ENCODE data around the gene ENOX2. TPM values are rescaled to one million over a fixed set of nuclear protein-coding genes. Genes with fewer than 3 reads are reported as not detected.

Gene ENOX2
- total and polyA plus RNA-seq, 4 donors = 9.0 to 39.6 (median 22.7) TPM

GRCh38 chrX:130625386-130625785 lies 277.6 kb downstream of the ENOX2 start:
- DNase-seq (no peak), ATAC-seq (ENCODE audit: low FRiP score) (no peak)
- Histone ChIP-seq H3K4me1 (ENCODE audit: control insufficient read depth in 1 of 2, insufficient read depth in 2 of 2, low read length in 2 of 2) (no peaks in the 10 kb centered on the region), H3K9me3 (ENCODE audit: control insufficient read depth, low read length) (no peaks in the 10 kb centered on the region), H3K27ac (ENCODE audit: low read depth in 1 of 2, low read length in 2 of 2) (no peak overlapping the region), H3K27me3 (ENCODE audit: control insufficient read depth in 1 of 2, insufficient read depth in 2 of 2, low read length in 1 of 2) (no peaks in the 10 kb centered on the region), H3K36me3 (ENCODE audit: control insufficient read depth in 1 of 2, insufficient read depth in 2 of 2, low read length in 1 of 2) (no peaks in the 10 kb centered on the region), H3K4me3 (ENCODE audit: low read length in 2 of 2) (no peak overlapping the region)
- intact Hi-C loops (cut with DNase I) = no loop called here
- 37 to 56% methylated on average over 6 of the region's 6 CpGs for WGBS, 2 donors

- Histone ChIP-seq H3K36me3 (ENCODE audit: control insufficient read depth in 1 of 2, insufficient read depth in 2 of 2, low read length in 1 of 2) (no peaks in the 10 kb centered on the region), H3K27me3 (ENCODE audit: control insufficient read depth in 1 of 2, insufficient read depth in 2 of 2, low read length in 1 of 2) (no peaks in the 10 kb centered on the region), H3K4me1 (ENCODE audit: control insufficient read depth in 1 of 2, insufficient read depth in 2 of 2, low read length in 2 of 2) (no peaks in the 10 kb centered on the region), H3K4me3 (ENCODE audit: low read length in 2 of 2) (no peak overlapping the region), H3K9me3 (ENCODE audit: control insufficient read depth, low read length) (no peaks in the 10 kb centered on the region), H3K27ac (ENCODE audit: low read depth in 1 of 2, low read length in 2 of 2) (no peak overlapping the region)
- DNase-seq (no peak), ATAC-seq (ENCODE audit: low FRiP score) (no peak)
- 70 to 87% methylated on average over 4 of the region's 4 CpGs for WGBS, 2 donors
- intact Hi-C loops (cut with DNase I) = no loop called here
These were observed 279.5 kb downstream of the ENOX2 start for GRCh38 chrX:130623518-130623917.

GRCh38 chrX:130615941-130616340 lies 287.1 kb downstream of the ENOX2 start:
- Histone ChIP-seq H3K9me3 (ENCODE audit: control insufficient read depth, low read length) (no peaks in the 10 kb centered on the region), H3K4me1 (ENCODE audit: control insufficient read depth in 1 of 2, insufficient read depth in 2 of 2, low read length in 2 of 2) (no peaks in the 10 kb centered on the region), H3K27ac (ENCODE audit: low read depth in 1 of 2, low read length in 2 of 2) (no peak overlapping the region), H3K36me3 (ENCODE audit: control insufficient read depth in 1 of 2, insufficient read depth in 2 of 2, low read length in 1 of 2) (no peaks in the 10 kb centered on the region), H3K27me3 (ENCODE audit: control insufficient read depth in 1 of 2, insufficient read depth in 2 of 2, low read length in 1 of 2) (no peaks in the 10 kb centered on the region), H3K4me3 (ENCODE audit: low read length in 2 of 2) (no peak overlapping the region)
- ATAC-seq (ENCODE audit: low FRiP score) (no peak), DNase-seq (no peak)
- 84 to 96% methylated on average over 3 of the region's 3 CpGs for WGBS, 2 donors
- intact Hi-C loops (cut with DNase I) = no loop called here

- Histone ChIP-seq H3K4me3 (ENCODE audit: low read length in 2 of 2) (no peak overlapping the region), H3K36me3 (ENCODE audit: control insufficient read depth in 1 of 2, insufficient read depth in 2 of 2, low read length in 1 of 2) (no peaks in the 10 kb centered on the region), H3K9me3 (ENCODE audit: control insufficient read depth, low read length) (no peaks in the 10 kb centered on the region), H3K4me1 (ENCODE audit: control insufficient read depth in 1 of 2, insufficient read depth in 2 of 2, low read length in 2 of 2) (no peaks in the 10 kb centered on the region), H3K27ac (ENCODE audit: low read depth in 1 of 2, low read length in 2 of 2) (no peak overlapping the region), H3K27me3 (ENCODE audit: control insufficient read depth in 1 of 2, insufficient read depth in 2 of 2, low read length in 1 of 2) (no peaks in the 10 kb centered on the region)
- no peak for ATAC-seq (ENCODE audit: low FRiP score)
- intact Hi-C loops (cut with DNase I) = no loop called here
- 64 to 81% methylated on average over 4 of the region's 4 CpGs for WGBS, 2 donors
- no peak for DNase-seq
These were observed 295.6 kb downstream of the ENOX2 start for GRCh38 chrX:130607431-130607830.

- intact Hi-C loops (cut with DNase I) = no loop called here
- Histone ChIP-seq H3K9me3 (ENCODE audit: control insufficient read depth, low read length) (no peaks in the 10 kb centered on the region), H3K36me3 (ENCODE audit: control insufficient read depth in 1 of 2, insufficient read depth in 2 of 2, low read length in 1 of 2) (no peaks in the 10 kb centered on the region), H3K27ac (ENCODE audit: low read depth in 1 of 2, low read length in 2 of 2) (no peak overlapping the region), H3K4me1 (ENCODE audit: control insufficient read depth in 1 of 2, insufficient read depth in 2 of 2, low read length in 2 of 2) (no peaks in the 10 kb centered on the region), H3K4me3 (ENCODE audit: low read length in 2 of 2) (no peak overlapping the region), H3K27me3 (ENCODE audit: control insufficient read depth in 1 of 2, insufficient read depth in 2 of 2, low read length in 1 of 2) (no peaks in the 10 kb centered on the region)
- DNase-seq (no peak), ATAC-seq (ENCODE audit: low FRiP score) (no peak)
- 60 to 78% methylated on average over 4 of the region's 4 CpGs for WGBS, 2 donors
These were observed 296.6 kb downstream of the ENOX2 start for GRCh38 chrX:130606425-130606824.

GRCh38 chrX:130604882-130605281 lies 298.1 kb downstream of the ENOX2 start:
- Histone ChIP-seq H3K4me1 (ENCODE audit: control insufficient read depth in 1 of 2, insufficient read depth in 2 of 2, low read length in 2 of 2) (no peaks in the 10 kb centered on the region), H3K4me3 (ENCODE audit: low read length in 2 of 2) (no peak overlapping the region), H3K36me3 (ENCODE audit: control insufficient read depth in 1 of 2, insufficient read depth in 2 of 2, low read length in 1 of 2) (no peaks in the 10 kb centered on the region), H3K27me3 (ENCODE audit: control insufficient read depth in 1 of 2, insufficient read depth in 2 of 2, low read length in 1 of 2) (no peaks in the 10 kb centered on the region), H3K9me3 (ENCODE audit: control insufficient read depth, low read length) (no peaks in the 10 kb centered on the region), H3K27ac (ENCODE audit: low read depth in 1 of 2, low read length in 2 of 2) (no peak overlapping the region)
- ATAC-seq (ENCODE audit: low FRiP score) (no peak), DNase-seq (no peak)
- 50 to 65% methylated on average over 3 of the region's 3 CpGs for WGBS, 2 donors
- intact Hi-C loops (cut with DNase I) = no loop called here

GRCh38 chrX:130594453-130594916 lies 308.5 kb downstream of the ENOX2 start:
- ATAC-seq (ENCODE audit: low FRiP score) (no peak), DNase-seq (no peak)
- no peaks in the 10 kb centered on the region for H3K9me3 ChIP-seq (ENCODE audit: control insufficient read depth, low read length)
- no peaks in the 10 kb centered on the region for H3K36me3 ChIP-seq (ENCODE audit: control insufficient read depth in 1 of 2, insufficient read depth in 2 of 2, low read length in 1 of 2)
- intact Hi-C loops (cut with DNase I) = no loop called here
- H3K4me1 ChIP-seq (ENCODE audit: control insufficient read depth in 1 of 2, insufficient read depth in 2 of 2, low read length in 2 of 2) = no peaks in the 10 kb centered on the region
- H3K27me3 ChIP-seq (ENCODE audit: control insufficient read depth in 1 of 2, insufficient read depth in 2 of 2, low read length in 1 of 2) = no peaks in the 10 kb centered on the region
- no peak overlapping the region for H3K4me3 ChIP-seq (ENCODE audit: low read length in 2 of 2)
- 67 to 68% methylated on average over 9 of the region's 9 CpGs for WGBS, 2 donors
- H3K27ac ChIP-seq (ENCODE audit: low read depth in 1 of 2, low read length in 2 of 2) = no peak overlapping the region

GRCh38 chrX:130593911-130594310 lies 309.1 kb downstream of the ENOX2 start:
- no peak for ATAC-seq (ENCODE audit: low FRiP score)
- H3K27me3 ChIP-seq (ENCODE audit: control insufficient read depth in 1 of 2, insufficient read depth in 2 of 2, low read length in 1 of 2) = no peaks in the 10 kb centered on the region
- no peaks in the 10 kb centered on the region for H3K36me3 ChIP-seq (ENCODE audit: control insufficient read depth in 1 of 2, insufficient read depth in 2 of 2, low read length in 1 of 2)
- DNase-seq = no peak
- H3K27ac ChIP-seq (ENCODE audit: low read depth in 1 of 2, low read length in 2 of 2) = no peak overlapping the region
- 79 to 90% methylated on average over 9 of the region's 9 CpGs for WGBS, 2 donors
- intact Hi-C loops (cut with DNase I) = no loop called here
- H3K4me3 ChIP-seq (ENCODE audit: low read length in 2 of 2) = no peak overlapping the region
- H3K4me1 ChIP-seq (ENCODE audit: control insufficient read depth in 1 of 2, insufficient read depth in 2 of 2, low read length in 2 of 2) = no peaks in the 10 kb centered on the region
- H3K9me3 ChIP-seq (ENCODE audit: control insufficient read depth, low read length) = no peaks in the 10 kb centered on the region

- 81 to 94% methylated on average over 1 of the region's 1 CpG for WGBS, 2 donors
- ATAC-seq (ENCODE audit: low FRiP score) (no peak), DNase-seq (no peak)
- no peaks in the 10 kb centered on the region for H3K27me3 ChIP-seq (ENCODE audit: control insufficient read depth in 1 of 2, insufficient read depth in 2 of 2, low read length in 1 of 2)
- intact Hi-C loops (cut with DNase I) = no loop called here
- H3K4me1 ChIP-seq (ENCODE audit: control insufficient read depth in 1 of 2, insufficient read depth in 2 of 2, low read length in 2 of 2) = no peaks in the 10 kb centered on the region
- H3K27ac ChIP-seq (ENCODE audit: low read depth in 1 of 2, low read length in 2 of 2) = no peak overlapping the region
- H3K9me3 ChIP-seq (ENCODE audit: control insufficient read depth, low read length) = no peaks in the 10 kb centered on the region
- no peaks in the 10 kb centered on the region for H3K36me3 ChIP-seq (ENCODE audit: control insufficient read depth in 1 of 2, insufficient read depth in 2 of 2, low read length in 1 of 2)
- H3K4me3 ChIP-seq (ENCODE audit: low read length in 2 of 2) = no peak overlapping the region
These were observed 310.8 kb downstream of the ENOX2 start for GRCh38 chrX:130592204-130592603.
